NCI-H510A treated with DMSO at 0.1 percent for 48 hours (cell line): ENCODE data around the gene PPP1R2B.

Experiments used
- DNase-seq: peaks from one replicate; lab custom pipeline; 2025; lab: John Stamatoyannopoulos, UW

PPP1R2B gene

GRCh38 chr5:156879665-156880285 is 29.7 kb downstream of the PPP1R2B start:
- no peak for DNase-seq

DNA sequence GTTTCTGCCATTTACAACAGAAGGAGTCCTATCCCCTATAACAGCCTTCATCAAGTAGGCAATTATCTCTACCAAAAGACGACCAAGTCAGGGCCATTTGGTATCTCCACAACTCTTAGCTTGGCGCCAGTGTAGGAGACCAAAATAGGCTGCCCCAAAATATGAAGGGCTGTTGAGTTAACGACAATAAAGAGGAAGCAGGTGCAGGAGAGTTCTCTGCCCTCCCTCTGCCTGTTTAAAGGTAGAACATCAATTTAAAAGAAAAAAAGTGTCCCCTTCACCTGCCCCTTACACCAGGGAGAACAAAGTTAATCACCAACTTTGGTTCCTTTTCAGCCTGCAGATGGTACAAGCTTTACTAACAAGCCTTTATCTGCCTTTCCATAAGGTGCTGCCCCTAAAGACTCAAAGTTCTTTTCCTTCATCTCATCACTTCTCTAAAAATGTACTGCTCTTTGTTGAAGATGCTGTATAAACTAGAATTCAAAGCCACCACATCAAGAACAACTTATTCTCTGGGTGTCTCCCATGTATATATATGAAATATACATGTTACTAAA is 33.3 kb downstream of the PPP1R2B start:
- no peak for DNase-seq

- no peak for DNase-seq
Observed at GRCh38 chr5:156888520-156888919, 38.4 kb downstream of the PPP1R2B start.

DNA sequence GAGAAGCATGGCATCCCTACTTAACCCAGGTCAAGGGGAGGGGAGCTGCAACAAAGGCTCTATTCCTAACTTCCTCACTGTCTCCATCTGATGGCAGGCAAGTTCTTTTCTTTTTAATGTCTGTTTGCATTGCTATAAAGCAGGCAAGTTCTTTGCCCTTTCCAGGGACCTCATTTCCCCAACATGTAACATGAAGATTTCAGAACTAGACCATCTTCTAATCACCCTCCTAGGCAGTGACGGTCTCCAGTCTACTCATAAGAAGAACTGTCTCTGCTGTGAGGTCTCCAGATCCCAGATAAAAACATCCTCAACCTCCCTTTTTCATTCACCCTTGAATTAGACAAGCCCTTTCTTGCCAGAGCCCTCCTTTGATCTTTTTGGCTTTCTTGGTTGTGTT is 42.1 kb downstream of the PPP1R2B start:
- DNase-seq = no peak

DNA sequence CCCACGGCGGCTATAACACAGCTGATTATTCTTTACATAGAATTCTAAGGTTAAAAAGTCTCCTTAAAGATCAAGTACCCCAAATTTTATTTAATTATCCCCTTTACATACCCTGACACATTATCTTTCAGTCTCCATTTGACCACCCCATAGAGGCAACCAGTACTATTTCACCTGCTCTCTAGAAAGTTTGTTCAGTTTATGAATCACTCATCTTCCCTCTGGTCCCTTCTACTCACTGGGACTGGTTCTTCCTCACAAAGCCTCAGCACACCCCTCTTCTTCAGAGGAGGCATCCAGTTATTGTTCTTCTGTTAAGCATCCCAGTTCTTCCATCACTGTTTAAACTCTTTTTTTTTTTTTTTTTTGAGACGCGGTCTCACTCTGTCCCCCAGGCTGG is 42.8 kb downstream of the PPP1R2B start:
- no peak for DNase-seq

DNA sequence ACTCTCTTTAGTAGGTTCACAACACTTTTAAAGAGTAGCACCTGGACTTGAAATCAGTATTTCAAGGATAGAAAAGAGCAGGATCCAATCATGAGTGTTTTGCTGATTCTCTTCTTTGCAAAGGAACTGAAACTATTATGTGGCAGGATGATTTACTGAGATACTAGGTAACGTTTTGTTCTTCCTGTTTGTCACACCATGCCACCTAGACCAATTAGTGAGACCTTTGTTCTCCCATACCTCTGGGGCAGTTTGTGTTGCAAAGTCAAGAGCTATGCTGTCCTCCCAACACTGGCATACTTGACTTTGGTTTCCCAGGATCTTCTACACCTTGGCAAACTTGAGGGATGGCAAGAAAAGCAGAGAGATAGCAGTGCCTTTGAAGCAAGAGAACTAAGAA is 43.4 kb downstream of the PPP1R2B start:
- DNase-seq = no peak

DNA sequence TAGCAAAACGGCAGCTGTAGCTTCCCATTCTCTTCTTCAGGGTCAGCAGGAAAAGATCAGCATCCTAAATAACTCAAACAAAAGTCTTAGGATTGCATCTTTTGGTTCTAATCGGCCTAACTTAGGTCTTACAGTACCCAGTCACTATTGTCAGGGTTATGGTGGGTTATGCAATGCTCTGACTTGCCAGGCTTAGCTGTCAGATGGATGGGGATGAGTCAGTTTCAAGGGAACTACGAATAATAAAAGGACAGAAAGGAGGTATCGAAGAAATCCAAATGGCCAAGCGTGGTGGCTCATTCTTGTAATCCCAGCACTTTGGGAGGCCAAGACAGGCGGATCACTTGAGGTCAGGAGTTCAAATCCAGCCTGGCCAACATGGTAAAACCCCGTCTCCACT is 46.5 kb downstream of the PPP1R2B start:
- DNase-seq = no peak
